ENCODE data around the gene PODXL2.

PODXL2 gene

DNA sequence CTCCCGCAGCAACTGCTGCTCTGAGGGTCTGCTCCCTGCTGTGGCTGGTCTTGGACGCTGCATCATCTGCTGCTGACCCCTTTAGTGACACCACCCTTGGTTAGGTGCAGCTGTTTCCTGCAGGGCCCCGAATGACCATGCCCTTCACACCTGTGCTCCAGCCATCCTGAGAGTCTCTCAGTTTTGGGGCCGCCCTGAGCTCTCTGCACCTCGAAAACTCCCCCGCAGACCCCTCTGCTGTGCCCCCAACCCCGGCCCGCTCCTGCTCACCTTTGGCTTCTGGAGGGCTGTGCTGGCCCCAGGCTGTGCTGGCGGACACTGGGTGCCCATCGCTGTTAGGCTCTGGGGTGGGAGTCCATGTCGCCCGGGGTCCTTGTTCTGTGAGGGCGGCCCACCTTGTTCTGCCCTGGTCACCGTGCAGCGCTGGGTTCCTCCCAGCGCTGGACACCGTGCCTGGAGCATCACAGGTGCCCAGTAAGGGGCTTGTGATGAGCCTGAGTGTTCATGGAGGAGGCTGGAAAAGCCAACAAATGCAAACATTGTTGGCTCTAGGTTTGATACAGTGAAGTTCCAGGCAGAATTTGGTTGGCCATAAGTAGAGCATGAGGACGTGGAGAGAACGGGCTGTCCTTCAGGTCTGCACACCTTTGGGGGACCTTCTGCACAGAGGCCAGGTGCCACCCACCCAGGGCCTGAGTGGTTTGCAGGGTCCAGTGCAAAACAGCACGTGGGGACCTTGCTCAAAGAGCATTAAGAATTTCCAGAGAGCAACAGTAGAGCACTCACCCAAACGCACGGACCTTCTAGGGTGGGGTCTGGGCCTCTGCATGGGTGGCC, 56.1 kb downstream of the PODXL2 start:
- Histone ChIP-seq H3K27me3 (replicated peaks; ENCODE audit: control insufficient read depth, insufficient read depth, low read length) (no peaks in the 10 kb centered on the region), H3K4me3 (replicated peaks; ENCODE audit: low read depth, low read length) (no peak overlapping the region)
- DNase-seq (ENCODE audit: extremely low read depth, insufficient read length): no peak

DNA sequence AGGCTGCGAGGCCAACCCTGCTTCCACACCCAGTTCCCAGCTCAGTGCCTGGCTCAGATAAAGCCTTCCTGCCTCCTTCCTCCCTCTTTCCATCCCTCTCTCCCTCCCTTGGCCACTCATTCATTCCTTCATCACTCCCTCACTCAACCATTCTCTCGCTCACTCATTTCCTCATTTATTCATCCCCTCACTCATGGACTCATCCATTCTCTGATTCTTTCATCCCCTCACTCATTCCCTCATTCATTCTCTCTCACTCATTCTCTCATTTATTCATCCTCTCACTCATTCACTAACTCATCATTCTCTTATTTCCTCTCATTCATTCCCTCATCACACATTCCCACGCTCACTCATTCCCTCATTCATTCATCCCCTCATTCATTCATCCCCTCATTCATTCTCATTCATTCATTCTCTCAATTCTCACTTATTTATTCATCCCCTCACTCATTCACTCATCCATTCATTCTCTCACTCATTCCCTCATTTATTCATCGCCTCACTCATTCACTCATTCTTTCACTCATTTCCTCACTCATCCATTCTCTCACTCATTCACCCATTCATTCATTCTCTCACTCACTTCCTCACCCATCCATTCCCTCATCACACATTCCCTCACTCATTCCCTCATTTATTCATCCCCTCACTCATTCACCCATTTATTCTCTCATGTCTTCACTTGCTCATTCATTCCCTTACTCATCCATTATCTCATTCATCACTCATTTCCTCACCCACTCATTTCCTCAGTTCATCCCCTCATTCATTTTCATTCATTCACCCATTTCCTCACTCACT, 56.9 kb downstream of the PODXL2 start:
- TF ChIP-seq CTCF (IDR thresholded peaks at IDR 0.05; ENCODE audit: insufficient read depth, low read length, poor library complexity, severe bottlenecking): no peak
- Histone ChIP-seq H3K36me3 (ENCODE audit: control insufficient read depth, insufficient read depth, low read length) (peaks cover 10% of the 10 kb centered on the region), H3K4me3 (replicated peaks; ENCODE audit: low read depth, low read length) (no peak overlapping the region), H3K27me3 (replicated peaks; ENCODE audit: control insufficient read depth, insufficient read depth, low read length) (no peaks in the 10 kb centered on the region)
- no peak for DNase-seq (ENCODE audit: extremely low read depth, insufficient read length)

More for the DNA sequence above, 56.1 kb downstream of the PODXL2 start:
- H3K36me3 ChIP-seq (ENCODE audit: control insufficient read depth, insufficient read depth, low read length): peaks cover 3% of the 10 kb centered on the region
- TF ChIP-seq CTCF (IDR thresholded peaks at IDR 0.05; ENCODE audit: insufficient read depth, low read length, poor library complexity, severe bottlenecking): no peak

- Histone ChIP-seq H3K27me3 (replicated peaks; ENCODE audit: control insufficient read depth, insufficient read depth, low read length) (no peaks in the 10 kb centered on the region), H3K36me3 (ENCODE audit: control insufficient read depth, insufficient read depth, low read length) (peaks cover 14% of the 10 kb centered on the region), H3K4me3 (replicated peaks; ENCODE audit: low read depth, low read length) (no peak overlapping the region)
- no peak for TF ChIP-seq CTCF (IDR thresholded peaks at IDR 0.05; ENCODE audit: insufficient read depth, low read length, poor library complexity, severe bottlenecking)
- no peak for DNase-seq (ENCODE audit: extremely low read depth, insufficient read length)
Measured at GRCh38 chr3:127686512-127686894, 57.5 kb downstream of the PODXL2 start.

DNA sequence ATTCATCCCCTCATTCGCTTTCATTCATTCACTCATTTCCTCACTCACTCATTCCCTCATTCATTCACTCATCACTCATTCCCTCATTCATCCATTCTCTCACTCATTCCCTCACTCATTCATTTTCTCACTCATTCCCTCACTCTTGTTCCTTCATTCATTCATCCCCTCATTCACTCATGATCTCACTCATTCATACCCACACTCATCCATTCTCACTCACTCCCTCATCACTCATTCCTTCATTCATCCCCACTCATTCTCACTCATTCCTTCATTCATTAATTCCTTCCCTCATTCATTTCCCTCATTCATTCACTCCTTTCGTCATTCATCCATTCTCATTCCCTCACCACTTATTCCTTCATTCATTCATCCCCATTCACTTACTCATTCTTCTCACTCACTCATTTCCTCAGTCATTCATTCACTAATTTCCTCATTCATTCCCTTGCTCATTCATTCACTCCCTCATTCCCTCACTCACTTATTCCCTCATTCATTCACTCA, 58.3 kb downstream of the PODXL2 start:
- H3K27me3 ChIP-seq (replicated peaks; ENCODE audit: control insufficient read depth, insufficient read depth, low read length): no peaks in the 10 kb centered on the region
- peaks cover 19% of the 10 kb centered on the region for H3K36me3 ChIP-seq (ENCODE audit: control insufficient read depth, insufficient read depth, low read length)
- no peak for TF ChIP-seq CTCF (IDR thresholded peaks at IDR 0.05; ENCODE audit: insufficient read depth, low read length, poor library complexity, severe bottlenecking)
- no peak overlapping the region for H3K4me3 ChIP-seq (replicated peaks; ENCODE audit: low read depth, low read length)
- DNase-seq (ENCODE audit: extremely low read depth, insufficient read length): no peak

DNA sequence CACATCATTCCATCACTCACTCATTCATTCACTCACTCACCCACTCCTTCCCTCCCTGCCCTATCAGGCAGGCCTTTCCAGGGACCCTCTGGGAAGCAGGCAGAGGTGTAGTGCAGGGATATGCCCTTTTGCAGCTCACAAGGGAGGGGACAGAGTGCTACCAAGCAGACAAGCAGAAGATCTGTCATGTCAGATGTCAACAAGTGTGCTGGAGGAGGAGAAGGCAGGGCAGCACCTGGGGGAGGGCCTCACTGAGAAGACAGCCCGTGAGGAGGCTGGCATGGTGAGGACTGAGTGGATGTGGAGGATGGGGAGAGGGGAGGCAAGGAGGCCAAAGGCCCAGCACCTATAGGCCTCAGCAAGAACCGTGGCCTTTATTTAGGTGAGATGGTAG, 59.0 kb downstream of the PODXL2 start:
- Histone ChIP-seq H3K27me3 (replicated peaks; ENCODE audit: control insufficient read depth, insufficient read depth, low read length) (no peaks in the 10 kb centered on the region), H3K36me3 (ENCODE audit: control insufficient read depth, insufficient read depth, low read length) (peaks cover 26% of the 10 kb centered on the region), H3K4me3 (replicated peaks; ENCODE audit: low read depth, low read length) (no peak overlapping the region)
- no peak for DNase-seq (ENCODE audit: extremely low read depth, insufficient read length)
- no peak for TF ChIP-seq CTCF (IDR thresholded peaks at IDR 0.05; ENCODE audit: insufficient read depth, low read length, poor library complexity, severe bottlenecking)
